Measurements from ENCODE around the gene OR10R2. TPM values are rescaled to one million over a fixed set of nuclear protein-coding genes. Genes with fewer than 3 reads are reported as not detected.

Gene OR10R2
- total RNA-seq, 1 donor from 2014 or later, result not detected

DNA sequence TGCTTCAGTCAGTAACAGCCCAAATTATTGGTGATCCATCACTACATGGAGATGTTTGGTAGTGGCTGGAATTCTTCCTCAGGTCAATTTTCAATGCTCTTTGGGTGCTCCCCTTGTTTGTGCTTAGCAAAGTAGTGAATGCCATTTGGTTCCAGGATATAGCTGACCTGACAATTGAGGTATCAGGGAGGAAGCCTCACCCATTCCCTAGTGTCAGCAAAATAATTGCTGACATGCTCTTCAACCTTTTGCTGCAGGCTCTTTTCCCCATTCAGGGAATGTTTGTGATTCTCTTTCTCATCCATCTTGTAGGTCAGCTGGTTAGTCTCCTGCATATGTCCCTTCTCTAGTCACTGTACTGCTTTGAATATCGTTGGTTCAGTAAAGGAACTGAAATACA, 17.5 kb upstream of the OR10R2 start:
- ChIA-PET POLR2A (no interaction called here), CTCF (no interaction called here)
- Mint-ChIP-seq H3K27ac (no peak overlapping the region), H3K4me3 (no peak overlapping the region), H3K4me1 (no peaks in the 10 kb centered on the region), H3K9me3 (peaks cover 7% of the 10 kb centered on the region), H3K27me3 (peaks cover 33% of the 10 kb centered on the region), H3K36me3 (ENCODE audit: low read depth) (peaks cover 4% of the 10 kb centered on the region)
- DNase-seq (no peak), ATAC-seq (ENCODE audit: low read depth) (no peak)
- TF ChIP-seq, protein P1, sequence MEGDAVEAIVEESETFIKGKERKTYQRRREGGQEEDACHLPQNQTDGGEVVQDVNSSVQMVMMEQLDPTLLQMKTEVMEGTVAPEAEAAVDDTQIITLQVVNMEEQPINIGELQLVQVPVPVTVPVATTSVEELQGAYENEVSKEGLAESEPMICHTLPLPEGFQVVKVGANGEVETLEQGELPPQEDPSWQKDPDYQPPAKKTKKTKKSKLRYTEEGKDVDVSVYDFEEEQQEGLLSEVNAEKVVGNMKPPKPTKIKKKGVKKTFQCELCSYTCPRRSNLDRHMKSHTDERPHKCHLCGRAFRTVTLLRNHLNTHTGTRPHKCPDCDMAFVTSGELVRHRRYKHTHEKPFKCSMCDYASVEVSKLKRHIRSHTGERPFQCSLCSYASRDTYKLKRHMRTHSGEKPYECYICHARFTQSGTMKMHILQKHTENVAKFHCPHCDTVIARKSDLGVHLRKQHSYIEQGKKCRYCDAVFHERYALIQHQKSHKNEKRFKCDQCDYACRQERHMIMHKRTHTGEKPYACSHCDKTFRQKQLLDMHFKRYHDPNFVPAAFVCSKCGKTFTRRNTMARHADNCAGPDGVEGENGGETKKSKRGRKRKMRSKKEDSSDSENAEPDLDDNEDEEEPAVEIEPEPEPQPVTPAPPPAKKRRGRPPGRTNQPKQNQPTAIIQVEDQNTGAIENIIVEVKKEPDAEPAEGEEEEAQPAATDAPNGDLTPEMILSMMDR (IDR thresholded peaks at IDR 0.05), result no peak
- intact Hi-C loops (cut with micrococcal nuclease), result no loop called here

DNA sequence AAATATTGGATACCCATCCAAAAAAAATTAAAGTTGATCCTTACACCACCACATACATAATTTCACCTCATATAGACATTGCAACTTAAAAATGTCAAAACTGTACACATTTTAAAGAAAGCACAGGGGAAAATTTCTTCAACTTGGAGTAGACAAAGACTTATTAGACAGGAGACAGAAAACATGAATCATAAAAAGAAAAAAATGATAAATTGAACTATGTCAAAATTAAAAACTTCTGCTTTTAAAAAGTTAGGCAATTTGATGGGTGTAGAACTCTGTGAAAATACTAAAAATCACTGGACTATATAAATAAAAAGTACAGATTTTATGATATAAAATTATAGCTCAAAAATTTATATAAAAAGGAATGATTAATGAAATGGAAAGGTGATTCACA, 14.8 kb upstream of the OR10R2 start:
- ChIA-PET POLR2A (no interaction called here), CTCF (no interaction called here)
- H3K4me1 Mint-ChIP-seq, result no peaks in the 10 kb centered on the region
- no peak for DNase-seq
- H3K4me3 Mint-ChIP-seq, result no peak overlapping the region
- intact Hi-C loops (cut with micrococcal nuclease), result no loop called here
- H3K27ac Mint-ChIP-seq, result no peak overlapping the region
- H3K9me3 Mint-ChIP-seq, result peaks cover 3% of the 10 kb centered on the region
- no peaks in the 10 kb centered on the region for H3K36me3 Mint-ChIP-seq (ENCODE audit: low read depth)
- ATAC-seq (ENCODE audit: low read depth), result no peak
- peaks cover 30% of the 10 kb centered on the region for H3K27me3 Mint-ChIP-seq
- TF ChIP-seq, protein P1 (IDR thresholded peaks at IDR 0.05), result no peak

DNA sequence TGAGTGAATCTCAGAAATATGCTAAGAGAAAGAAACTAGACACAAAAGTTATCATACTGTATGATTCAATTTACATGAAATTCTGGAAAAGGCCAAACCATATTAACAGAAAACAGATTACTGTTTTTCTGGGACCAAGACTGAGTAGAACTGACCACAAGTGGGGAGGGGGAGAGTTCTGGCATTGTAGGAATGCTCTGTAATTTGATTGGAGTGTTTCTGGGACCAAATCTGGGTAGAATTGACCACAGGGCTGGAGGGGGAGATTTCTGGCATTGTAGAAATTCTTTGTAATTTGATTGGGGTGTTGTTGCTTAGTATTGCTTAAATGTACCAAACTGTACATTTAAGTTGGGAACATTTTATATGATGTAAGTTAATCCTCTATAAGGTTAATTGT, 13.8 kb upstream of the OR10R2 start:
- Mint-ChIP-seq H3K4me3 (no peak overlapping the region), H3K36me3 (ENCODE audit: low read depth) (no peaks in the 10 kb centered on the region), H3K27ac (no peak overlapping the region), H3K27me3 (peaks cover 26% of the 10 kb centered on the region), H3K4me1 (no peaks in the 10 kb centered on the region), H3K9me3 (peaks cover under 1% of the 10 kb centered on the region)
- intact Hi-C loops (cut with micrococcal nuclease), result no loop called here
- CTCF ChIA-PET, result no interaction called here
- ATAC-seq (ENCODE audit: low read depth), result no peak
- POLR2A ChIA-PET, result no interaction called here
- no peak for DNase-seq
- TF ChIP-seq, protein P1 (IDR thresholded peaks at IDR 0.05), result no peak

DNA sequence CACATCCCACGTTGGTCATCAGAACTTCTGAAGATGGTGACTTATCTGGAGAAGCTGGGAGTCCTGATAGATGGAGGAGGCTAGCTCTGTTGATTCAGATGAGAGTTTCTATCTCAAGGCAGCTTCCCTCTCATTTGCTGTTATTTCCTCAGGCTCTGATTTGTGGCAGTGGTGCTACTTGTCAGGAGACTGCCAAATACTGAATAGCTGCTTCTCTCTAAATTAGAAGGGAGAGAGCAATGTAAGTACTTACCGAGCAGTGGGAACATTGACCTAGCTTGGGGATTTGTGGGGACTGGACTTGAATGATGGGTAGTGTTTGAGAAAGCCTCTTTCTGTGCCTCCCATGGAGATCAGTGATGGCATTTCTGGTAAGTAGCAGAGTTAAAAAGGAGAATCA, 10.5 kb upstream of the OR10R2 start, which contains the start of gene OR10K1:
TSS of gene OR10K1 (plus strand) at position 301 of the 400 bp plus-strand sequence. CDS start 3,728 bp downstream, outside the sequence.
- POLR2A ChIA-PET, result no interaction called here
- H3K27me3 Mint-ChIP-seq, result peaks cover 1% of the 10 kb centered on the region
- TF ChIP-seq, protein P1 (IDR thresholded peaks at IDR 0.05), result no peak
- H3K4me3 Mint-ChIP-seq, result no peak within 1 kb of the TSS
- CTCF ChIA-PET, result no interaction called here
- H3K4me1 Mint-ChIP-seq, result no peaks in the 10 kb centered on the region
- H3K27ac Mint-ChIP-seq, result no peak within 1 kb of the TSS
- no peak for DNase-seq
- ATAC-seq (ENCODE audit: low read depth), result no peak
- intact Hi-C loops (cut with micrococcal nuclease), result no loop called here
- no peaks in the 10 kb centered on the region for H3K9me3 Mint-ChIP-seq
- H3K36me3 Mint-ChIP-seq (ENCODE audit: low read depth), result no peaks in the 10 kb centered on the region

DNA sequence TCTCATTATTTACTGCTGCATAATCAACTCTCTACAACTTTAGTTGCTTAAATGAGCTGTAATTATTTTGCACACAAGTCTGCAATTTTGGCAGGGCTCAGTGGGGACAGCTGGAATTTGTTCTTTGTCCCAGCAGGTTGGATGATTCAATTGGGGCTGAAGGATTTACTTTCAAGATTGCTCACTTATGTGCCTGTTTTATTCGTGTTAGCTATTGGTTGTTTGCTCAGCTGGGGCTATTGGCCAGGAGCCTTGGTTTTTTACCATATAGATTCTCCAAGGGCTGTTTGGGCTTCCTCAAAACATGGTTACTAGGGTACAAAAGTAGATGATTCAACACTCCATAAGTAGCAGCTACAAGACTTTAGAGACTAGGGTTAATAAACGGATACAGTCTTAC, 13.4 kb downstream of the OR10R2 start:
- ATAC-seq (ENCODE audit: low read depth), result no peak
- POLR2A ChIA-PET, result interaction anchor here (0.5 kb wide), 1 partner anchor 304 kb away, joined by 3 read pairs; no protein-coding TSS in a partner anchor

More for the DNA sequence above, 13.4 kb downstream of the OR10R2 start:
- Mint-ChIP-seq H3K9me3 (no peaks in the 10 kb centered on the region), H3K27me3 (peaks cover 6% of the 10 kb centered on the region), H3K27ac (no peak overlapping the region), H3K4me3 (no peak overlapping the region), H3K4me1 (no peaks in the 10 kb centered on the region), H3K36me3 (ENCODE audit: low read depth) (no peaks in the 10 kb centered on the region)
- DNase-seq, result no peak
- intact Hi-C loops (cut with micrococcal nuclease), result no loop called here
- TF ChIP-seq, protein P1 (IDR thresholded peaks at IDR 0.05), result no peak
- CTCF ChIA-PET, result no interaction called here

Data from activated B cell treated with CpG ODN at 0.5 μM for 24 hours (primary cell).